CD4-positive, alpha-beta T cell treated with Interleukin-6 at 100 ng/mL for 8 hours (primary cell): ENCODE data around the gene SYNGR2.

Experiments
- DNase-seq: peaks from one replicate; pipeline ENCODE4 v3.0.0-alpha.2; 2020; ENCODE audit warnings: mixed read lengths, low spot score

Gene SYNGR2

GRCh38 chr17:78143214-78144146 lies 24.9 kb upstream of the SYNGR2 start:
- no peak for DNase-seq

- DNase-seq: no peak
Measured at GRCh38 chr17:78144147-78144719, 24.1 kb upstream of the SYNGR2 start.

- DNase-seq: no peak
Measured at GRCh38 chr17:78144736-78145641, 23.4 kb upstream of the SYNGR2 start.

- DNase-seq: no peak
Measured at GRCh38 chr17:78146471-78146869, 21.9 kb upstream of the SYNGR2 start.

- DNase-seq: no peak
Measured at GRCh38 chr17:78146881-78147280, 21.5 kb upstream of the SYNGR2 start.

- DNase-seq: no peak
Measured at GRCh38 chr17:78147315-78147998, 20.9 kb upstream of the SYNGR2 start.

- no peak for DNase-seq
Measured at GRCh38 chr17:78148286-78149016, 19.9 kb upstream of the SYNGR2 start.

- no peak for DNase-seq
Measured at GRCh38 chr17:78151514-78152008, 16.8 kb upstream of the SYNGR2 start.

GRCh38 chr17:78154903-78155811 lies 13.2 kb upstream of the SYNGR2 start:
- no peak for DNase-seq

GRCh38 chr17:78159575-78160158 lies 8.7 kb upstream of the SYNGR2 start:
- DNase-seq: no peak

- no peak for DNase-seq
Measured at GRCh38 chr17:78163881-78164747, 4.3 kb upstream of the SYNGR2 start.

GRCh38 chr17:78164748-78165607 lies 3.4 kb upstream of the SYNGR2 start:
- no peak for DNase-seq

- no peak for DNase-seq
Measured at GRCh38 chr17:78166416-78166815, 2.0 kb upstream of the SYNGR2 start.

GRCh38 chr17:78168903-78169793 lies 767 bp downstream of the SYNGR2 start:
- peak; percentile 34 for DNase-seq

GRCh38 chr17:78170692-78171590 lies 2.6 kb downstream of the SYNGR2 start:
- DNase-seq: no peak
